ENCODE data around the gene ZNF423. TPM values are rescaled to one million over a fixed set of nuclear protein-coding genes. Genes with fewer than 3 reads are reported as not detected.

The ZNF423 gene
- polyA plus RNA-seq, 1 of the 3 experiments (the other 2 are of a cell fraction), result 1.2 TPM

DNA sequence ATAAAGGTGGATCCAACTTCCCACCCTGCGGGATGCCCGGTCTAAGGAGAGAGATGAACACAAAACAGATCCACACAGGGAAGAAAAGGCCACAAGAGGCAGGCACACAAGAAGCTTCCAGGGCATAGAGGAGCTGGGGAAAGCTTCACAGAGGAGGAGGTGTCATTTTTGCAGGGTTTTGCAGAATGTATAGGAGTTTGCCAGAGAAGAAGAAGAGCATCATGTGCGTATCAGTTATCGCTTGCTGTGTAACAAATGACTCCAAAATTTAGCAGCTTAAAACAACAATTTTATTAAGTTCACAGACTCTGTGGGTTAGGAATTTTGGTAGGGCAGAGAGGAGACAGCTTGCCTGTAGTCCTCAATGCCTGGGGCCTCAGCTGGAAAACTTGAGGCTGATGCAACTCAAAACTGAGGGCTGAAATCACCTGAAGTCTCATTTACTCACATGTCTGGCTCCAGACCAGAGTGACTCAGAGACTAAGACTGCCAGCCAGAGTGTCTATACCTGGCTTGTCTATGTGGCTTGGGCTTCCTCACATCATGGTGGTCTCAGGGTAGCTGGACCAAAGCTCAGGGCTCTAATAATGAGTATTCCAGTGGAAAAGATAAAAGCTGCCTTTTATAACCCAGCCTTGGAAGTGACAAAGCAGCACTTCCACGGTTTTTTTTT, 33.9 kb upstream of the ZNF423 start:
- 79% methylated on average over 5 of the region's 5 CpGs for WGBS (ENCODE audit: low lambda C conversion rate)
- Histone ChIP-seq H3K36me3 (replicated peaks in 1 of 2; ENCODE audit: control insufficient read depth in 1 of 2, insufficient read depth in 2 of 2, low read length in 1 of 2) (no peaks in the 10 kb centered on the region), H3K27ac (ENCODE audit: low read depth in 2 of 2, low read length in 1 of 2) (no peak overlapping the region), H3K4me3 (ENCODE audit: low read depth in 2 of 2, low read length in 1 of 2) (no peak overlapping the region), H3K4me2 (no peak overlapping the region), H3K27me3 (ENCODE audit: insufficient read depth) (no peaks in the 10 kb centered on the region), H3F3A (replicated peaks; ENCODE audit: insufficient read depth) (no peaks in the 10 kb centered on the region), H3K9me2 (no peaks in the 10 kb centered on the region), H3K79me2 (ENCODE audit: insufficient read depth) (no peaks in the 10 kb centered on the region), H3K4me1 (ENCODE audit: control insufficient read depth in 1 of 2, insufficient read depth in 2 of 2, low read depth in 1 of 2, low read length in 1 of 2) (no peaks in the 10 kb centered on the region), H3K9ac (no peak overlapping the region), H4K20me1 (ENCODE audit: insufficient read depth) (no peaks in the 10 kb centered on the region), H3K9me3 (no peaks in the 10 kb centered on the region), H2AFZ (ENCODE audit: low read depth) (no peak overlapping the region)
- CTCF ChIA-PET, result interaction anchor here (1.8 to 8.5 kb wide), 2 partner anchors 9 to 13 kb away, joined by 5 to 52 read pairs; no protein-coding TSS in a partner anchor
- no peak for DNase-seq
- POLR2A ChIA-PET, result no interaction called here
- TF ChIP-seq GATA2 (CRISPR knock-in tag; IDR thresholded peaks at IDR 0.05) (no peak), NRF1 (IDR thresholded peaks at IDR 0.05; ENCODE audit: low read depth, low read length) (no peak), RCOR1 (IDR thresholded peaks at IDR 0.05; ENCODE audit: low read length) (no peak), SMC3 (IDR thresholded peaks at IDR 0.05; ENCODE audit: low read depth, low read length) (no peak), MXI1 (IDR thresholded peaks at IDR 0.05; ENCODE audit: low read depth, low read length) (no peak), JUND (IDR thresholded peaks at IDR 0.05) (no peak), MEF2A (IDR thresholded peaks at IDR 0.05; ENCODE audit: borderline replicate concordance, low read depth) (no peak)
- TF ChIP-seq, protein P1, sequence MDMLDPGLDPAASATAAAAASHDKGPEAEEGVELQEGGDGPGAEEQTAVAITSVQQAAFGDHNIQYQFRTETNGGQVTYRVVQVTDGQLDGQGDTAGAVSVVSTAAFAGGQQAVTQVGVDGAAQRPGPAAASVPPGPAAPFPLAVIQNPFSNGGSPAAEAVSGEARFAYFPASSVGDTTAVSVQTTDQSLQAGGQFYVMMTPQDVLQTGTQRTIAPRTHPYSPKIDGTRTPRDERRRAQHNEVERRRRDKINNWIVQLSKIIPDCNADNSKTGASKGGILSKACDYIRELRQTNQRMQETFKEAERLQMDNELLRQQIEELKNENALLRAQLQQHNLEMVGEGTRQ (IDR thresholded peaks at IDR 0.05; ENCODE audit: borderline replicate concordance, low read depth, low read length), result no peak
- TF ChIP-seq, protein P2, sequence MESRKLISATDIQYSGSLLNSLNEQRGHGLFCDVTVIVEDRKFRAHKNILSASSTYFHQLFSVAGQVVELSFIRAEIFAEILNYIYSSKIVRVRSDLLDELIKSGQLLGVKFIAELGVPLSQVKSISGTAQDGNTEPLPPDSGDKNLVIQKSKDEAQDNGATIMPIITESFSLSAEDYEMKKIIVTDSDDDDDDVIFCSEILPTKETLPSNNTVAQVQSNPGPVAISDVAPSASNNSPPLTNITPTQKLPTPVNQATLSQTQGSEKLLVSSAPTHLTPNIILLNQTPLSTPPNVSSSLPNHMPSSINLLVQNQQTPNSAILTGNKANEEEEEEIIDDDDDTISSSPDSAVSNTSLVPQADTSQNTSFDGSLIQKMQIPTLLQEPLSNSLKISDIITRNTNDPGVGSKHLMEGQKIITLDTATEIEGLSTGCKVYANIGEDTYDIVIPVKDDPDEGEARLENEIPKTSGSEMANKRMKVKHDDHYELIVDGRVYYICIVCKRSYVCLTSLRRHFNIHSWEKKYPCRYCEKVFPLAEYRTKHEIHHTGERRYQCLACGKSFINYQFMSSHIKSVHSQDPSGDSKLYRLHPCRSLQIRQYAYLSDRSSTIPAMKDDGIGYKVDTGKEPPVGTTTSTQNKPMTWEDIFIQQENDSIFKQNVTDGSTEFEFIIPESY (IDR thresholded peaks at IDR 0.05; ENCODE audit: borderline replicate concordance, low read depth), result no peak

DNA sequence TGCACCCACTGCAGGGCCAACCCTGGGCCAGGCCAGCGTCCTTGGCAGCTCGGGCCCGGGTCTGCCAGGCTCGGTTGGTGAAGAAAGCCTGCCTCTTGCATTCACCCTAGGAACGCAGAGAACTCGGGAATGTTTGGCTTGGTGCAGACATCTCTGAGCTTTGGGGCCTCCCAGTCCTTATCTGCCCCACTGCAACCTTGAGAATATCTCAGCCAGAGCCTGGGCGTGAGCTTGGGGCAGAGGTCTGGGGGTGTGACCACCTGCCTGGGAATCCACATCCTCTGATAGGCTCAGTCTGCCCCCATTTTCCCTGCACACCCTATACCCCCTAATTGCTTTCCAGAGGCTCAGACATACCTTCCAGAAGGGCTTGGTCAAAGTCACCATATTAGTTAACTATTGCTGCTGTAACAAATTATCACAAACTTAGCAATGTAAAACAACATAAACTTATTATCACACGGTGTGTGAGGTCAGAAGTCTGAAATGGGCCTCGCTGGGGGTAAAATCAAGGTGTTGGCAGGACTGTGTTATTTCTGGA, 30.7 kb upstream of the ZNF423 start:
- TF ChIP-seq RAD21 (IDR thresholded peaks at IDR 0.05; ENCODE audit: low read length) (no peak), SIN3A (IDR thresholded peaks at IDR 0.05; ENCODE audit: borderline replicate concordance, low read depth, low read length) (no peak), FOXM1 (IDR thresholded peaks at IDR 0.05; ENCODE audit: low read depth) (no peak), ELF1 (IDR thresholded peaks at IDR 0.05) (no peak), EZH2phosphoT487 (IDR thresholded peaks at IDR 0.05; ENCODE audit: borderline replicate concordance, low read depth) (no peak), NFIC (IDR thresholded peaks at IDR 0.05; ENCODE audit: borderline replicate concordance) (no peak), TAF1 (IDR thresholded peaks at IDR 0.05; ENCODE audit: borderline replicate concordance, low read depth, low read length) (no peak), TEAD4 (IDR thresholded peaks at IDR 0.05; ENCODE audit: borderline replicate concordance, insufficient read depth) (no peak), GATA2 (CRISPR knock-in tag; IDR thresholded peaks at IDR 0.05) (no peak)
- TF ChIP-seq, protein P1 (IDR thresholded peaks at IDR 0.05; ENCODE audit: borderline replicate concordance, low read depth, low read length), result no peak

More for the DNA sequence above, 30.7 kb upstream of the ZNF423 start:
- Histone ChIP-seq H3F3A (replicated peaks; ENCODE audit: insufficient read depth) (no peaks in the 10 kb centered on the region), H3K79me2 (ENCODE audit: insufficient read depth) (no peaks in the 10 kb centered on the region), H3K4me1 (ENCODE audit: control insufficient read depth in 1 of 2, insufficient read depth in 2 of 2, low read depth in 1 of 2, low read length in 1 of 2) (peaks cover 0 to 11% of the 10 kb centered on the region in 2 experiments; a peak in 1 of 4 replicates), H3K9me3 (no peaks in the 10 kb centered on the region), H3K9ac (no peak overlapping the region), H3K27ac (ENCODE audit: low read depth in 2 of 2, low read length in 1 of 2) (no peak overlapping the region), H4K20me1 (ENCODE audit: insufficient read depth) (no peaks in the 10 kb centered on the region), H3K4me2 (no peak overlapping the region), H3K36me3 (replicated peaks in 1 of 2; ENCODE audit: control insufficient read depth in 1 of 2, insufficient read depth in 2 of 2, low read length in 1 of 2) (no peaks in the 10 kb centered on the region), H2AFZ (ENCODE audit: low read depth) (no peak overlapping the region), H3K4me3 (ENCODE audit: low read depth in 2 of 2, low read length in 1 of 2) (no peak overlapping the region), H3K27me3 (ENCODE audit: insufficient read depth) (no peaks in the 10 kb centered on the region), H3K9me2 (no peaks in the 10 kb centered on the region)
- POLR2A ChIA-PET, result no interaction called here
- CTCF ChIA-PET, result interaction anchor here (1.0 to 8.5 kb wide), 3 partner anchors 10 to 479 kb away, joined by 3 to 52 read pairs (median 4); no protein-coding TSS in a partner anchor
- DNase-seq, result no peak
- WGBS (ENCODE audit: low lambda C conversion rate), result 34% methylated on average over 7 of the region's 9 CpGs
